CD4-positive, alpha-beta T cell treated with Interferon alpha-2 for 1 hour (primary cell): ENCODE results near the gene PUS10.
A peak's percentile ranks its signal among the peaks of the same experiment; 100 is the strongest.
"Not testable (repeated sequence)": the region's sequence is repeated elsewhere in the genome, so short reads cannot be mapped to it uniquely, and the experiment has no call there.

Source experiments
- DNase-seq, 2 donors: peaks; one replicate each; pipeline ENCODE4 v3.0.0-alpha.2; 2020 to 2022

PUS10 gene

GRCh38 chr2:60926741-60927552, 91.1 kb downstream of the PUS10 start:
- peak in 1 of 2 donors; percentile 35 for DNase-seq

- no peak for DNase-seq
These were observed 91.9 kb downstream of the PUS10 start for GRCh38 chr2:60925994-60926740.

- no peak for DNase-seq
These were observed 110.7 kb downstream of the PUS10 start for GRCh38 chr2:60907329-60907728.

DNA sequence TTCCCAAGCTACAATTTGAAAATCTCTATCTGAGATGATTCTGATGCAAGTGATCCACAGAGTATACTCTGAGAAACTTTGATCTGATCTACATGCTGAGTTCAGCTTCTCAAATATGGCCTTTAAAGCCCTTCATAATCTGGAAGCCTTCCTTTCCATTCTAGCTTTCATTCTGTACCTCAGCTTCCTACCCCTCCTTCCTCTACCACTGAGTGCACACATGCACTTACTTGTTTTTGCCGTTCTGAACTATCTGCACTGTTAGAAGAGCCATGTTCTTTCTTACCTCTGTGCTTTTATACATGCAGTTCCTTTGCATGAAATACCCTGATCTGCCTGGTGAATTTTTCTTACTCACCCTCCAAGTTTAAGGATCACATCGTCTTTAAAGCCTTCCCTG, 111.7 kb downstream of the PUS10 start:
- no peak for DNase-seq

GRCh38 chr2:60905867-60906266, 112.2 kb downstream of the PUS10 start:
- DNase-seq, result not testable (repeated sequence)

DNA sequence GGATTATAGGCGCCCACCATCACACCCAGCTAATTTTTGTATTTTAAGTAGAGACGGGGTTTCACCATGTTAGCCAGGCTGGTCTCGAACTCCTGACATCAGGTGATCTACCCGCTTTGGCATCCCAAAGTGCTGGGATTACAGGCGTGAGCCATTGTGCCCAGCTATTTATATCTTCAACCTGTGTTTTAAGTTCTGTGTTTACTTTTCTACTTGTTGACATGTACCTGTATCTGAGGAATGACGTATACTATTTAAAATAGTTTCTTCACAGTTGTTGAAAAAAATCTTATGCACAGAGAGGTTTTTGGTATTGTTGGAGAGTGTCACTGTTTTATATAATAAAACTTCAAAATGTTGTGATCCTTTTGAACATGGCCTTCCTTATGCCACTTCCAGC, 116.8 kb downstream of the PUS10 start:
- DNase-seq, result not testable (repeated sequence)

DNA sequence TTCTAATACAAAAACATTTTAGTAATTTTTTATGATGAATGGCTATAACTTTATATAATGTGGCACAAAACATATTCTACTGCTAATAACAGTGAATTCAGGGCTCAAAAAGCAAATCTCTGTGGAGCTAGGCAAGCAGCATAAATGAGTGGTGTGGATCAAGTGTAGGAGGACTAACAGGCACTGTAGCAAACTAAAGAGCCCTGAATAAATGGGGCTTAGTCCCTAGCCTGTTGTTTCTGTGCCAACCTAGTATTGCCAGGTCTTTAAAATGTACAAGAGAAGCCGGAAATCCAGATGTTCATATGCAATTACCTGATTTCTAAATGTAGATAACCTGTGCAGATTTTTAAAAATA, 118.2 kb downstream of the PUS10 start:
- no peak for DNase-seq

DNA sequence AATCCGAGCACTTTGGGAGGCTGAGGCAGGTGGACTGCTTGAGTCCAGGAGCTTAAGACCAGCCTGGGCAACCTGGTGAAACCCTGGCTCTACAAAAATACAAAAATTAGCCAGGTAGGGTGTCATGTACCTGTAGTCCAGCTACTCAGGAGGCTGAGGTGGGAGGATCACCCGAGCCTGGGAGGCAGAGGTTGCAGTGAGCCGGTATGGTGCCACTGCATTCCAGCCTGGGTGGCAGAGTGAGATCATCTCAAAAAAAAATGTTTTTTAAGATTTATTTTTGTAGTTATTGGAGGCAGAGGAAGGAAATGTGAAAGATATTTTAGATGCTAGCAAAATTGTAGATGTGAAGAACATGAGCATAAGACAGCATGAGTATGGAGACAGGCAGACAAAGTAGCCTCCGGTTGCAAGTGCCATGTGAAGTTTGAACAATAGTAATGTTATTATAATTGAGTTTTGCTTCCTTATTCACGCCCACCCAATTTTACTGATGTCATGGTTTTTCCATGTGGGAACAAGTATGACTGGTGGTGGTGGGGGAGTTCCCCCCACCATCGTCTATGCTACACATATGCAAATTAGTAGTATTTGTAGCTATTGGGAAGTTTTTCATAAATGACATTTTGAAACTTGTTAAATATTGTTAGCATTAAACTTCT, 118.7 kb downstream of the PUS10 start:
- DNase-seq, result no peak

DNA sequence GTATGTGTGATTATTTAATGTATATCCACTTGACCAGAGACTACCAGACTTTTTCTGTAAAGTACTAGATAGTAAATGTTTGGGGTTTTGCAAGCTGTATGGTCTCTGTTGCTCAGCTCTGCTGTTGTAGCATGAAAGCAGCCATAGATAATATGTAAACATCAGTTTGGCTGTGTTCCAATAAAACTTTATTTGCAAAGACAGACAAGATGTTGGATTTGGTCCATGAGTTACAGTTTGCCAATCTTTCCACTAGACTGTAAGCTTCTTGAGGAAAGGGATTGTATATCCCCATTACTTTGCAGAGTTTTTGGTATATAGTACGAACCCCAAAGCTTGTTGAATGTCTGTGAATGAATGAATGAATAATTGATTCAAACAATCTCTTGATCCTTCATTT, 119.5 kb downstream of the PUS10 start:
- no peak for DNase-seq
